ENCODE measurements around the gene NEK10.

DNA sequence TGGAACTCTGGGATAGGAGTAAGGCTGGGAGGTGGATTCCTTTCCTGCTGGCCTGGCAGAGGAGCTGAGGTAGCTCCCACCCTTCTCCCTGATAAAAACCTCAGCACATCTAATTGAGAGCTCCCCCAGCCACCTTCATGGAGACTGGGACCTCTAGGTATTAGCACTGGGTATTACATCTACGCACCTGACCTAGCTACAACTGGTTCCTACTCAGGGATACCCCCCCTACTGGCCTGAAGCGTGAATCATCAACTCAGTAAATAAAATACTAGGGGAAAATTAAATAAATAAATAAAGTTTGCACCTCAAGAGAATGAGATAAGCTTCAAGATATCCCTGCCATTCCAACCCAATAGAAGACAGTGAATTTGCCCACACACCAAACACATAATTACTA, 140.4 kb downstream of the NEK10 start:
- TF ChIP-seq, protein P1, sequence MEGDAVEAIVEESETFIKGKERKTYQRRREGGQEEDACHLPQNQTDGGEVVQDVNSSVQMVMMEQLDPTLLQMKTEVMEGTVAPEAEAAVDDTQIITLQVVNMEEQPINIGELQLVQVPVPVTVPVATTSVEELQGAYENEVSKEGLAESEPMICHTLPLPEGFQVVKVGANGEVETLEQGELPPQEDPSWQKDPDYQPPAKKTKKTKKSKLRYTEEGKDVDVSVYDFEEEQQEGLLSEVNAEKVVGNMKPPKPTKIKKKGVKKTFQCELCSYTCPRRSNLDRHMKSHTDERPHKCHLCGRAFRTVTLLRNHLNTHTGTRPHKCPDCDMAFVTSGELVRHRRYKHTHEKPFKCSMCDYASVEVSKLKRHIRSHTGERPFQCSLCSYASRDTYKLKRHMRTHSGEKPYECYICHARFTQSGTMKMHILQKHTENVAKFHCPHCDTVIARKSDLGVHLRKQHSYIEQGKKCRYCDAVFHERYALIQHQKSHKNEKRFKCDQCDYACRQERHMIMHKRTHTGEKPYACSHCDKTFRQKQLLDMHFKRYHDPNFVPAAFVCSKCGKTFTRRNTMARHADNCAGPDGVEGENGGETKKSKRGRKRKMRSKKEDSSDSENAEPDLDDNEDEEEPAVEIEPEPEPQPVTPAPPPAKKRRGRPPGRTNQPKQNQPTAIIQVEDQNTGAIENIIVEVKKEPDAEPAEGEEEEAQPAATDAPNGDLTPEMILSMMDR (IDR thresholded peaks at IDR 0.05) = no peak
- TF ChIP-seq POLR2A (IDR thresholded peaks at IDR 0.05) = no peak
